GM18520 (cell line): ENCODE measurements around the gene CTNNBIP1.

Experiments
- ATAC-seq: cut with Tn5 transposase; IDR thresholded peaks from one replicate; pipeline ENCODE4 v1.9.1; 2021; ENCODE audit not compliant: unreplicated experiment

CTNNBIP1 gene

GRCh38 chr1:9905010-9905409 is 5.1 kb downstream of the CTNNBIP1 start:
- ATAC-seq = no peak

GRCh38 chr1:9904596-9904995 is 5.5 kb downstream of the CTNNBIP1 start:
- ATAC-seq = no peak

- ATAC-seq = no peak
Observed at GRCh38 chr1:9903801-9904527, 6.1 kb downstream of the CTNNBIP1 start.

GRCh38 chr1:9902060-9902452 is 8.0 kb downstream of the CTNNBIP1 start:
- ATAC-seq = no peak

GRCh38 chr1:9901148-9902059 is 8.7 kb downstream of the CTNNBIP1 start:
- no peak for ATAC-seq

- no peak for ATAC-seq
Observed at GRCh38 chr1:9900142-9901043, 9.7 kb downstream of the CTNNBIP1 start.

GRCh38 chr1:9894115-9894514 is 16.0 kb downstream of the CTNNBIP1 start:
- no peak for ATAC-seq

GRCh38 chr1:9892563-9893528 is 17.2 kb downstream of the CTNNBIP1 start:
- no peak for ATAC-seq

GRCh38 chr1:9891207-9891606 is 18.9 kb downstream of the CTNNBIP1 start:
- no peak for ATAC-seq

- no peak for ATAC-seq
Observed at GRCh38 chr1:9890224-9890731, 19.8 kb downstream of the CTNNBIP1 start.

- ATAC-seq = no peak
Observed at GRCh38 chr1:9889411-9889810, 20.7 kb downstream of the CTNNBIP1 start.

GRCh38 chr1:9888886-9889285 is 21.2 kb downstream of the CTNNBIP1 start:
- no peak for ATAC-seq

GRCh38 chr1:9887070-9887469 is 23.0 kb downstream of the CTNNBIP1 start:
- no peak for ATAC-seq

GRCh38 chr1:9886092-9886742 is 23.9 kb downstream of the CTNNBIP1 start:
- ATAC-seq = no peak

- ATAC-seq = no peak
Observed at GRCh38 chr1:9884805-9885204, 25.3 kb downstream of the CTNNBIP1 start.

- no peak for ATAC-seq
Observed at GRCh38 chr1:9883585-9884449, 26.3 kb downstream of the CTNNBIP1 start.

GRCh38 chr1:9882945-9883303 is 27.1 kb downstream of the CTNNBIP1 start:
- no peak for ATAC-seq

- ATAC-seq = no peak
Observed at GRCh38 chr1:9882296-9882944, 27.6 kb downstream of the CTNNBIP1 start.
